Measurements from ENCODE around the gene CCDC6.

GRCh38 chr10:59945590-59945989 lies 39.2 kb upstream of the CCDC6 start:
- TF ChIP-seq CTCF (conservative IDR thresholded peaks at IDR 0.05 in 1 of 2, IDR thresholded peaks at IDR 0.05 in 1 of 2; ENCODE audit: extremely low read depth in 1 of 2, insufficient read depth in 1 of 2, low read depth in 1 of 2, low read length in 2 of 2) (no peak), EZH2 (IDR thresholded peaks at IDR 0.05; ENCODE audit: borderline replicate concordance, low read length) (no peak)

All from mammary epithelial cell (primary cell).